Left ventricle myocardium inferior (tissue), 1 donor: ENCODE measurements around the gene RYR2. TPM values are rescaled to one million over a fixed set of nuclear protein-coding genes. Genes with fewer than 3 reads are reported as not detected.
A peak's percentile ranks its signal among the peaks of the same experiment; 100 is the strongest.

ENCODE experiments used
- DNase-seq: peaks from one replicate; pipeline ENCODE4 v3.0.0-alpha.2; 2020
- H3K27ac ChIP-seq: fragments of 200-600 bp; replicated peaks from 2 replicates; pipeline ENCODE4 v1.8.0; 2021
- H3K27me3 ChIP-seq: fragments of 200-600 bp; 2 replicates; pipeline ENCODE4 v1.8.0; 2021; ENCODE audit warnings: low read depth
- H3K36me3 ChIP-seq: fragments of 200-600 bp; 2 replicates; pipeline ENCODE4 v1.8.0; 2021
- H3K4me1 ChIP-seq: fragments of 200-600 bp; 2 replicates; pipeline ENCODE4 v1.8.0; 2021
- H3K4me3 ChIP-seq: fragments of 200-600 bp; 2 replicates; pipeline ENCODE4 v1.8.0; 2021; ENCODE audit warnings: mild to moderate bottlenecking, moderate library complexity
- H3K9me3 ChIP-seq: fragments of 200-600 bp; replicated peaks from 2 replicates; pipeline ENCODE4 v1.8.0; 2021
- intact Hi-C: fragments of 100-400 bp; cut with micrococcal nuclease; formaldehyde crosslinking; loops from one replicate; pipeline ENCODE4 v1.11.0; 2022
- total RNA-seq: library from RNA; stranded (reverse); fragmentation: NEBNext Ultra II Directional; extraction: Animal tissue kit (Norgen Biotek cat#: 25700); gene quantifications from one replicate; pipeline ENCODE4 v1.2.1, GENCODE V29; 2021
- TF ChIP-seq, protein P1 (sequence below): fragments of 200-600 bp; IDR thresholded peaks from 2 replicates; pipeline ENCODE4 v1.8.0; 2021; ENCODE audit warnings: antibody characterized with exemption, mild to moderate bottlenecking, borderline replicate concordance
- donor health status: DM: no; HTN: yes; CAD: no; lungs with severe emphysema.

RYR2 gene
- total RNA-seq, 1 donor from 2014 or later, result 783 TPM

GRCh38 chr1:237201155-237201554 lies 159.2 kb downstream of the RYR2 start:
- intact Hi-C loops, result no loop called here
- no peaks in the 10 kb centered on the region for H3K36me3 ChIP-seq
- DNase-seq, result no peak
- no peaks in the 10 kb centered on the region for H3K9me3 ChIP-seq
- TF ChIP-seq, protein P1, sequence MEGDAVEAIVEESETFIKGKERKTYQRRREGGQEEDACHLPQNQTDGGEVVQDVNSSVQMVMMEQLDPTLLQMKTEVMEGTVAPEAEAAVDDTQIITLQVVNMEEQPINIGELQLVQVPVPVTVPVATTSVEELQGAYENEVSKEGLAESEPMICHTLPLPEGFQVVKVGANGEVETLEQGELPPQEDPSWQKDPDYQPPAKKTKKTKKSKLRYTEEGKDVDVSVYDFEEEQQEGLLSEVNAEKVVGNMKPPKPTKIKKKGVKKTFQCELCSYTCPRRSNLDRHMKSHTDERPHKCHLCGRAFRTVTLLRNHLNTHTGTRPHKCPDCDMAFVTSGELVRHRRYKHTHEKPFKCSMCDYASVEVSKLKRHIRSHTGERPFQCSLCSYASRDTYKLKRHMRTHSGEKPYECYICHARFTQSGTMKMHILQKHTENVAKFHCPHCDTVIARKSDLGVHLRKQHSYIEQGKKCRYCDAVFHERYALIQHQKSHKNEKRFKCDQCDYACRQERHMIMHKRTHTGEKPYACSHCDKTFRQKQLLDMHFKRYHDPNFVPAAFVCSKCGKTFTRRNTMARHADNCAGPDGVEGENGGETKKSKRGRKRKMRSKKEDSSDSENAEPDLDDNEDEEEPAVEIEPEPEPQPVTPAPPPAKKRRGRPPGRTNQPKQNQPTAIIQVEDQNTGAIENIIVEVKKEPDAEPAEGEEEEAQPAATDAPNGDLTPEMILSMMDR, result no peak
- peak overlapping the region; percentile 26 for H3K27ac ChIP-seq
- peaks cover 92% of the 10 kb centered on the region for H3K4me1 ChIP-seq
- no peak overlapping the region for H3K4me3 ChIP-seq
- H3K27me3 ChIP-seq, result no peaks in the 10 kb centered on the region

DNA sequence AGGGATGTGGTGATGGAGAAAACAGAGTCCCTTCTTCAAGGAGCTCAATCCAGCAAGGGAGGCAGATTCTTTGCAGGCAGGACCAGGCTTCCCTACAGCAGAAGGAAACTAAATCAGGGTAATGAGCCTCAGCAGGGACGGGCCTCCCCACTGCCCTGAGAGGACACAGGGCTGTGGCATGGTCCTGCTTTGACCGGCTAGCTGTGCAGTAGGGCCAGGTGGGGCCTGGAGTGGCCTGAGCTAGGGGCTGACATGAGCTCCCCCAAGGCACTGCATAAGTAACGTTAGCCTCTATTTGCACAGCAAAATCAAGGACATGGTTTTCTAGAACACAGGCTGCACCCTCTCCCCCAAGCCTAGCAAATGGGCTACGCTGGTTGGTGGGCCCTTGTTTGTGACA lies 162.9 kb downstream of the RYR2 start:
- Histone ChIP-seq H3K9me3 (no peaks in the 10 kb centered on the region), H3K4me1 (peaks cover 91% of the 10 kb centered on the region), H3K4me3 (peak overlapping the region; percentile 20), H3K36me3 (no peaks in the 10 kb centered on the region), H3K27me3 (no peaks in the 10 kb centered on the region), H3K27ac (peak overlapping the region; percentile 42)
- no peak for DNase-seq
- TF ChIP-seq, protein P1, result no peak
- intact Hi-C loops, result no loop called here

GRCh38 chr1:237205400-237206064 lies 163.5 kb downstream of the RYR2 start:
- Histone ChIP-seq H3K27ac (peak overlapping the region; percentile 42), H3K4me1 (peaks cover 91% of the 10 kb centered on the region), H3K36me3 (no peaks in the 10 kb centered on the region), H3K27me3 (no peaks in the 10 kb centered on the region), H3K9me3 (no peaks in the 10 kb centered on the region), H3K4me3 (peak overlapping the region; percentile 20)
- TF ChIP-seq, protein P1, result no peak
- intact Hi-C loops, result no loop called here
- DNase-seq, result peak; percentile 64

GRCh38 chr1:237206065-237206414 lies 164.1 kb downstream of the RYR2 start:
- peak overlapping the region; percentile 42 for H3K27ac ChIP-seq
- no peaks in the 10 kb centered on the region for H3K27me3 ChIP-seq
- no peak for DNase-seq
- no peaks in the 10 kb centered on the region for H3K36me3 ChIP-seq
- H3K4me3 ChIP-seq, result peak overlapping the region; percentile 20
- no peaks in the 10 kb centered on the region for H3K9me3 ChIP-seq
- peaks cover 90% of the 10 kb centered on the region for H3K4me1 ChIP-seq
- intact Hi-C loops, result no loop called here
- TF ChIP-seq, protein P1, result no peak

DNA sequence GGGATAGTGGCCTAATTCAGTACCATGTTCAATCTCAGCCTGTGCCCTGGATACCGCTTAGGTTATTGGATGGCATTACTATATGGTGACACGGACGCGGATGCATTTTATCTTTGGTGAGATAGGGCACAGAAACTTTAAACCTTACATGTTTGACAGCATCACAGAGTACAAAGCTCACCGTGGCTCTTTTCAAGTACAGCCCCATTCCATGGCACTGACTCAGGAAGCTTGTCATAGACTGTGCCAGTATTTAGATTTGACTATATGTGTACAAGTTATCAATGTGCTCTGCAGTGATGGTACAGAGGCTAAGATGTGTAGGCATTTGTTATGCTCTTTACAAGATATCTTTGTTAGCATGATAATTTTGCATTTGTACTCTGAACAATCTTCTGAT lies 169.0 kb downstream of the RYR2 start:
- peaks cover 72% of the 10 kb centered on the region for H3K4me1 ChIP-seq
- no peaks in the 10 kb centered on the region for H3K36me3 ChIP-seq
- intact Hi-C loops, result no loop called here
- H3K27ac ChIP-seq, result peak overlapping the region; percentile 49
- no peaks in the 10 kb centered on the region for H3K27me3 ChIP-seq
- TF ChIP-seq, protein P1, result no peak
- no peak overlapping the region for H3K4me3 ChIP-seq
- H3K9me3 ChIP-seq, result no peaks in the 10 kb centered on the region
- DNase-seq, result no peak
